Sigmoid colon (tissue), 4 donors: ENCODE results near the gene ADARB1.

ENCODE experiments used
- CTCF ChIP-seq, 4 experiments: fragments of 450-650 bp in 3 of 4; fragments of 200-600 bp in 1 of 4; IDR thresholded peaks; one replicate each; pipeline ENCODE4 v1.5.1; 2016 to 2019; ENCODE audit warnings: antibody characterized with exemption in 4 of 4, mild to moderate bottlenecking in 3 of 4, moderate library complexity in 2 of 4
- EP300 ChIP-seq, 4 donors: sonication (generic); formaldehyde crosslinking; IDR thresholded peaks; one replicate each; pipeline ENCODE4 v1.6.1; 2017; ENCODE audit warnings: antibody characterized with exemption in 4 of 4
- POLR2A ChIP-seq, 2 donors: fragments of 450-650 bp; IDR thresholded peaks; one replicate each; pipeline ENCODE4 v1.6.1; 2016; ENCODE audit warnings: antibody characterized with exemption in 2 of 2, mild to moderate bottlenecking in 2 of 2, moderate library complexity in 2 of 2

- TF ChIP-seq CTCF (IDR thresholded peaks at IDR 0.05) = no peak
- no peak for TF ChIP-seq POLR2A (IDR thresholded peaks at IDR 0.05)
- no peak for TF ChIP-seq EP300 (IDR thresholded peaks at IDR 0.05)
Measured at GRCh38 chr21:45076245-45076711, 1.9 kb downstream of the ADARB1 start.
